ENCODE results near the gene SH3RF1. TPM values are rescaled to one million over a fixed set of nuclear protein-coding genes. Genes with fewer than 3 reads are reported as not detected.

SH3RF1 gene
- total RNA-seq, 1 donor from 2014 or later = 19.6 TPM

DNA sequence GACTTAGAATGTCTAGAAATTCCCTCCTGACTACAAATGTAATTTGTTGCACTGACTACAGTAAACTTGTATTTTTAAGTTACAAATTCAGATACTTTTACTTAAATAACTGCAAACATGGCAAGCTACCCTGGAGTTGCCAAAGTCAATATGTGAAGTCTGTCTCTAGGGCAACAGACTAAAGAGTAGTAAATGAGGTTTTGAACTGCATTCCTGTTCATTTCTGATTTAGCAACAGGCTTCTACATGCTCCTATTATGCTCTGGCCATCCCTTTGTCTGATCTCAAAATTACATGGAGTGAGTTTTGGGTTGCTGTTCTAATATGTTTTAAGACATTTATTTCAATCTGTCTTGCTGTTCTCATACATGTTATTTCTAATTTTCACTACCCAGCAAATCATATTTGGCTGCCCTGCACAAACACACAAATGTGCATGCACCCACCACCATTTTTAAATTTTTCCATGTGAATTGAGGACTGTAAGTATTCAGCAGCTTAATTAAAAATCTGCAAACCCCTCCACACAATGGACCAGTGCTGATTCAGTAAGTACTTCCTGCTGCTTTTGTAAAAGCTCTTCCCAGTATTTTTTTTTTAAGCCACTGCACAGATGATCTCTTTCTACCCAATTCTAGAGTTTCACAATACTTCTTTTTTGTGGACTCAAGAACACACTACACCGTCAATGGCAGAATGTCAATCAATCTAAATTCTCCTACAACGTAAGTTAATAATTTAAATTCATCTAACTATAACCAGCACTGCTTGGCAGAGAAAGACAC, 26.7 kb downstream of the SH3RF1 start:
- H3K4me1 Mint-ChIP-seq = peaks cover 34% of the 10 kb centered on the region
- H3K9me3 Mint-ChIP-seq = peaks cover 4% of the 10 kb centered on the region
- no peak for DNase-seq (ENCODE audit: low spot score in 2 of 2, unreplicated experiment in 2 of 2)
- peak overlapping the region; percentile 5 for H3K27ac Mint-ChIP-seq
- no peak overlapping the region for H3K4me3 Mint-ChIP-seq
- no peaks in the 10 kb centered on the region for H3K27me3 Mint-ChIP-seq (ENCODE audit: low read depth)
- TF ChIP-seq CTCF (IDR thresholded peaks at IDR 0.05; ENCODE audit: unreplicated experiment) = no peak
- peaks cover 8% of the 10 kb centered on the region for H3K36me3 Mint-ChIP-seq

DNA sequence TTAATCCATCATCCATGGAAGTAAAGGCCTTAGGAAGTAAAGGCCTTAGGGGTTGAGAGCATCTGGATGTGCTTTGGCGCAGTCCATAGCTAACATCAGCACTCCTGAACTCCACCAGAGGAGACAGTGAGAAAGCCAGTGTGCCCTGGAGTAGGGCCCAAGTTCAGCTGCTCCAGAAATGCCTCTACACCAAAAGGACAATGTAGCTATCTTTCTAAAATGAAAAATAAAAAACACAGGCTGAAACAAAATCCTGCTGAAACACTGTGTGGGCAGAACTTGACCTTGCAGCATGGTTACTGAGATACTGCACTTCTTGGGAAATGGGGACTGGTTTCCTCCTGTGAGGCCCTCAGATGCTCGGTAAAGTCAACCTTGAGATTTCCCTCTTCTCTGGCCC, 29.3 kb downstream of the SH3RF1 start:
- H3K27ac Mint-ChIP-seq = no peak overlapping the region
- H3K27me3 Mint-ChIP-seq (ENCODE audit: low read depth) = no peaks in the 10 kb centered on the region
- H3K4me3 Mint-ChIP-seq = no peak overlapping the region
- H3K36me3 Mint-ChIP-seq = peaks cover 2% of the 10 kb centered on the region
- no peak for DNase-seq (ENCODE audit: low spot score in 2 of 2, unreplicated experiment in 2 of 2)
- peaks cover 33% of the 10 kb centered on the region for H3K4me1 Mint-ChIP-seq
- no peak for TF ChIP-seq CTCF (IDR thresholded peaks at IDR 0.05; ENCODE audit: unreplicated experiment)
- H3K9me3 Mint-ChIP-seq = no peaks in the 10 kb centered on the region

GRCh38 chr4:169239221-169239905, 31.4 kb downstream of the SH3RF1 start:
- H3K4me1 Mint-ChIP-seq = peaks cover 28% of the 10 kb centered on the region
- H3K27me3 Mint-ChIP-seq (ENCODE audit: low read depth) = no peaks in the 10 kb centered on the region

DNA sequence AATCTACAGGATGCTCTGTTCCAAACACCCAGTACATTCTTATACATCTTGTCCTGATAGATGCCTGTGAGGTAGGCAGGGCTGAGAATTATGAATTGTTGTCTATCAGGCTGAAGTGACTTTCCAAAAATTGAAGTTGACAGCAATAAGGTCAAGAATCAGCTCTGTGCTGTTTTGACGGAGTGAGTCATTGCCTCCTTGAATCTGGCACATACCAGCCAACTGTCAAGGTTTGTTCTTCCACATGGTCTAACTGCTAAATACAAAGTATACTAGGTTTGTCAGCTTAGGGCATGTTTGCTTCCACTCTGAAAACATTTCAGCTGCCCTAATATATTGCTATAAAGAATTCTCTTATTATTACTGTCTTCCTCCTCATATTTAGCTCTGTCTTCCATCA, 32.3 kb downstream of the SH3RF1 start:
- H3K4me1 Mint-ChIP-seq = peaks cover 28% of the 10 kb centered on the region
- H3K27ac Mint-ChIP-seq = no peak overlapping the region
- peaks cover 2% of the 10 kb centered on the region for H3K36me3 Mint-ChIP-seq
- TF ChIP-seq CTCF (IDR thresholded peaks at IDR 0.05; ENCODE audit: unreplicated experiment) = no peak
- DNase-seq (ENCODE audit: low spot score in 2 of 2, unreplicated experiment in 2 of 2) = no peak
- H3K4me3 Mint-ChIP-seq = no peak overlapping the region
- no peaks in the 10 kb centered on the region for H3K27me3 Mint-ChIP-seq (ENCODE audit: low read depth)
- no peaks in the 10 kb centered on the region for H3K9me3 Mint-ChIP-seq

More at GRCh38 chr4:169239221-169239905, 31.4 kb downstream of the SH3RF1 start:
- no peak for DNase-seq (ENCODE audit: low spot score in 2 of 2, unreplicated experiment in 2 of 2)
- no peaks in the 10 kb centered on the region for H3K9me3 Mint-ChIP-seq
- H3K36me3 Mint-ChIP-seq = peaks cover 2% of the 10 kb centered on the region
- no peak for TF ChIP-seq CTCF (IDR thresholded peaks at IDR 0.05; ENCODE audit: unreplicated experiment)
- H3K27ac Mint-ChIP-seq = peak overlapping the region; percentile 23
- H3K4me3 Mint-ChIP-seq = no peak overlapping the region

DNA sequence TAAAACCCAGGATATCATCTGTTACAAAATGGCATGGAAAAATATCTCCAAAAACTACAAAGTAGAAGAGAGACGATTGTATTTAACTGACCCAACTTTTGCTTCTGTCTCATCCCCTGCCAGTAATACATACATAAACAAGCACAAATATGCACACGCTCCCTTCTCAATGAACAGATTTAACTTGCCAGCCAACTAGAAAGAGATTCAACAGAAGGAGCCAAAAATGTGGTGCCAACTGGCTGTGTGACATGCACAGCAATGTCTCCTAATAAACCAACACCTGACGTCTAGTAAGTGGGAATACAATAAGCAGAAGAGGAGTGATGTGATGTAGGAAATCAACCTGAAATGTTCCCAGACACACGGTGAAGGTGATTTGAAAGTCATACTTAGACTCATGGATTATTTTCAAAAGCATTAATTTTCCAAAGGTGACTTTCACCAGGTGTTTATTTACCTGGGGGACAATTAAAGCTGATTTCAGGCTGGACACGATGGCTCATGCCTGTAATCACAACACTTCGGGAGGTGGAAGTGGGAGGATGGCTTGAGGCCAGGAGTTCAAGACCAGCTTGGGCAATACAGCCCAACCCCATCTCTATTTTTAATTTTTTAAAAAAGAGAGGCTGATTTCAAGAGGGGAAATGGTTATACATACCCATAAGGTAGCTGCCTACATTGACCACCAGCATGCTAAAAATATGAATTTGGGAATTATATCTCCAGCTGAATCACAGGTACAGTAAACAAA, 33.7 kb downstream of the SH3RF1 start:
- Mint-ChIP-seq H3K4me1 (peaks cover 35% of the 10 kb centered on the region), H3K27ac (no peak overlapping the region), H3K4me3 (no peak overlapping the region), H3K36me3 (no peaks in the 10 kb centered on the region), H3K27me3 (ENCODE audit: low read depth) (no peaks in the 10 kb centered on the region), H3K9me3 (no peaks in the 10 kb centered on the region)
- no peak for TF ChIP-seq CTCF (IDR thresholded peaks at IDR 0.05; ENCODE audit: unreplicated experiment)
- no peak for DNase-seq (ENCODE audit: low spot score in 2 of 2, unreplicated experiment in 2 of 2)
